GM18873 (cell line): ENCODE results near the gene GOSR1.
"Not testable (repeated sequence)": the region's sequence is repeated elsewhere in the genome, so short reads cannot be mapped to it uniquely, and the experiment has no call there.

Experiments used
- ATAC-seq: cut with Tn5 transposase; IDR thresholded peaks from one replicate; pipeline ENCODE4 v1.9.1; 2021; ENCODE audit warnings: mild to moderate bottlenecking, moderate library complexity, moderate number of reproducible peaks; ENCODE audit not compliant: unreplicated experiment, low FRiP score

The GOSR1 gene

GRCh38 chr17:30572651-30573554 lies 95.7 kb downstream of the GOSR1 start:
- ATAC-seq, result not testable (repeated sequence)

GRCh38 chr17:30573603-30574175 lies 96.5 kb downstream of the GOSR1 start:
- ATAC-seq, result no peak

GRCh38 chr17:30574309-30574708 lies 97.1 kb downstream of the GOSR1 start:
- not testable (repeated sequence) for ATAC-seq

GRCh38 chr17:30574806-30575205 lies 97.6 kb downstream of the GOSR1 start:
- ATAC-seq, result not testable (repeated sequence)

GRCh38 chr17:30575648-30576325 lies 98.6 kb downstream of the GOSR1 start:
- ATAC-seq, result not testable (repeated sequence)

- no peak for ATAC-seq
These were observed 99.2 kb downstream of the GOSR1 start for GRCh38 chr17:30576326-30576861.
